ENCODE results near the gene RPAP3. TPM values are rescaled to one million over a fixed set of nuclear protein-coding genes. Genes with fewer than 3 reads are reported as not detected.
"Not testable (repeated sequence)": the region's sequence is repeated elsewhere in the genome, so short reads cannot be mapped to it uniquely, and the experiment has no call there.

The RPAP3 gene
- total RNA-seq, 4 donors from 2014 or later, result 10.5 to 14.2 (median 12.7) TPM

GRCh38 chr12:47689215-47689614 is 16.6 kb downstream of the RPAP3 start:
- no peak for DNase-seq (ENCODE audit: low spot score)
- no peak for TF ChIP-seq CTCF (IDR thresholded peaks at IDR 0.05)
- ATAC-seq (ENCODE audit: low FRiP score), result no peak

- no peak for TF ChIP-seq CTCF (IDR thresholded peaks at IDR 0.05)
- DNase-seq (ENCODE audit: low spot score), result no peak
- no peak for ATAC-seq (ENCODE audit: low FRiP score)
These were observed 18.2 kb downstream of the RPAP3 start for GRCh38 chr12:47687636-47688035.

- DNase-seq (ENCODE audit: low spot score) (no peak), ATAC-seq (ENCODE audit: low FRiP score) (no peak)
- no peak for TF ChIP-seq CTCF (IDR thresholded peaks at IDR 0.05)
These were observed 19.1 kb downstream of the RPAP3 start for GRCh38 chr12:47686645-47687240.

GRCh38 chr12:47679785-47680184 is 26.0 kb downstream of the RPAP3 start:
- ATAC-seq (ENCODE audit: low FRiP score) (no peak), DNase-seq (ENCODE audit: low spot score) (no peak)
- no peak for TF ChIP-seq CTCF (IDR thresholded peaks at IDR 0.05)

GRCh38 chr12:47672068-47672467 is 33.8 kb downstream of the RPAP3 start:
- no peak for DNase-seq (ENCODE audit: low spot score)
- no peak for TF ChIP-seq CTCF (IDR thresholded peaks at IDR 0.05)
- ATAC-seq (ENCODE audit: low FRiP score), result no peak

GRCh38 chr12:47667935-47668334 is 37.9 kb downstream of the RPAP3 start:
- ATAC-seq (ENCODE audit: low FRiP score); DNase-seq (ENCODE audit: low spot score): not testable (repeated sequence)

GRCh38 chr12:47652521-47653234 is 53.2 kb downstream of the RPAP3 start:
- no peak for TF ChIP-seq CTCF (IDR thresholded peaks at IDR 0.05)
- DNase-seq (ENCODE audit: low spot score), result no peak
- no peak for ATAC-seq (ENCODE audit: low FRiP score)
